ENCODE data around the gene DIPK1C.

DNA sequence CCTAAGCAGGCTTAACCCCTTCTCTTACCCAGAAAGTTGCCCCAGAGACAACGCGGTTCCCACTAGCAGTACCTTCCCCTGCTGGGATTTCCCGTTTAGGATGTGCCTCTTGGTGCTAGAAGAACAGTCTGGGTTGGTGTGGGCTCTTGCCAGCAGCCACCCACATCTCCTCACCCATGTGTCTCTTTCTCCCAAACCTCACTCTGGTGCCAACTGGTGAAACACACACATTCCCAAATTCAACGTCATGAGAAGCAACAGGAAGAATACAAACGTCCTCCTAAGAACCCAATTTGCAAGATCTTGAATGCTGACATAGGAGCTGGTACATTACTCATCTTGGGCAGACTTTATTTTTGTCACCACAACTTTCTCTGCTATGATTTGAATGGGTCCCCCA lies 36.2 kb downstream of the DIPK1C start:
- TF ChIP-seq, protein P1, sequence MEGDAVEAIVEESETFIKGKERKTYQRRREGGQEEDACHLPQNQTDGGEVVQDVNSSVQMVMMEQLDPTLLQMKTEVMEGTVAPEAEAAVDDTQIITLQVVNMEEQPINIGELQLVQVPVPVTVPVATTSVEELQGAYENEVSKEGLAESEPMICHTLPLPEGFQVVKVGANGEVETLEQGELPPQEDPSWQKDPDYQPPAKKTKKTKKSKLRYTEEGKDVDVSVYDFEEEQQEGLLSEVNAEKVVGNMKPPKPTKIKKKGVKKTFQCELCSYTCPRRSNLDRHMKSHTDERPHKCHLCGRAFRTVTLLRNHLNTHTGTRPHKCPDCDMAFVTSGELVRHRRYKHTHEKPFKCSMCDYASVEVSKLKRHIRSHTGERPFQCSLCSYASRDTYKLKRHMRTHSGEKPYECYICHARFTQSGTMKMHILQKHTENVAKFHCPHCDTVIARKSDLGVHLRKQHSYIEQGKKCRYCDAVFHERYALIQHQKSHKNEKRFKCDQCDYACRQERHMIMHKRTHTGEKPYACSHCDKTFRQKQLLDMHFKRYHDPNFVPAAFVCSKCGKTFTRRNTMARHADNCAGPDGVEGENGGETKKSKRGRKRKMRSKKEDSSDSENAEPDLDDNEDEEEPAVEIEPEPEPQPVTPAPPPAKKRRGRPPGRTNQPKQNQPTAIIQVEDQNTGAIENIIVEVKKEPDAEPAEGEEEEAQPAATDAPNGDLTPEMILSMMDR (IDR thresholded peaks at IDR 0.05; ENCODE audit: low read depth, low read length, poor library complexity, severe bottlenecking) = no peak
- no peak for TF ChIP-seq EZH2phosphoT487 (IDR thresholded peaks at IDR 0.05; ENCODE audit: borderline replicate concordance, low read length)

Data from DOHH2 (cell line).